CD8-positive, alpha-beta memory T cell (primary cell): Measurements from ENCODE around the gene HASPIN. TPM values are rescaled to one million over a fixed set of nuclear protein-coding genes. Genes with fewer than 3 reads are reported as not detected.
A peak's percentile ranks its signal among the peaks of the same experiment; 100 is the strongest.

ENCODE experiments used
- CTCF ChIA-PET: fragments of 350-600 bp; sonication (Branson Sonifier 250); formaldehyde crosslinking; loops from one replicate; lab custom pipeline; 2021; ENCODE audit warnings: antibody characterized with exemption; lab: Charles Lee
- POLR2A ChIA-PET: fragments of 350-600 bp; sonication (Branson Sonifier 250); formaldehyde crosslinking; loops from one replicate; lab custom pipeline; 2021; ENCODE audit warnings: antibody characterized with exemption; lab: Charles Lee
- DNase-seq, 5 donors: peaks; one replicate each; pipeline versions ENCODE4 v3.0.0 to v3.0.0-alpha.2; 2020 to 2022; ENCODE audit warnings: mixed read lengths in 1 of 5
- H3K27ac ChIP-seq: one replicate; pipeline ENCODE4 v1.7.0; 2013; ENCODE audit warnings: low read depth, mild to moderate bottlenecking, low read length, moderate library complexity
- H3K27me3 ChIP-seq: 2 replicates; pipeline ENCODE4 v1.7.0; 2013; ENCODE audit warnings: low read length, mild to moderate bottlenecking; ENCODE audit not compliant: insufficient read depth, poor library complexity, severe bottlenecking
- H3K36me3 ChIP-seq: 2 replicates; pipeline ENCODE4 v1.7.0; 2013; ENCODE audit warnings: mild to moderate bottlenecking, low read length, moderate library complexity; ENCODE audit not compliant: insufficient read depth
- H3K4me1 ChIP-seq: 2 replicates; pipeline ENCODE4 v1.7.0; 2013; ENCODE audit warnings: mild to moderate bottlenecking, low read length, moderate library complexity; ENCODE audit not compliant: insufficient read depth
- H3K4me3 ChIP-seq: 2 replicates; pipeline ENCODE4 v1.7.0; 2013; ENCODE audit warnings: mild to moderate bottlenecking, low read length
- H3K9me3 ChIP-seq: 2 replicates; pipeline ENCODE4 v1.7.0; 2013; ENCODE audit warnings: mild to moderate bottlenecking, low read length
- H3K27ac Mint-ChIP-seq, 8 donors: one replicate each; pipeline ENCODE4 v1.8.0; 2020 to 2021; ENCODE audit warnings: mixed read lengths in 8 of 8, mild to moderate bottlenecking in 6 of 8, inconsistent platforms in 3 of 8, moderate library complexity in 3 of 8
- H3K27me3 Mint-ChIP-seq, 2 donors: one replicate each; pipeline ENCODE4 v1.8.0; 2020 to 2021; ENCODE audit warnings: mixed read lengths in 2 of 2, mild to moderate bottlenecking in 1 of 2, moderate library complexity in 1 of 2
- H3K36me3 Mint-ChIP-seq, 3 donors: one replicate each; pipeline ENCODE4 v1.8.0; 2020 to 2021; ENCODE audit warnings: mixed read lengths in 3 of 3, inconsistent platforms in 1 of 3, mild to moderate bottlenecking in 1 of 3
- H3K4me1 Mint-ChIP-seq, 3 donors: one replicate each; pipeline ENCODE4 v1.8.0; 2020 to 2021; ENCODE audit warnings: mixed read lengths in 3 of 3, inconsistent platforms in 1 of 3, mild to moderate bottlenecking in 1 of 3
- H3K4me3 Mint-ChIP-seq, 7 donors: one replicate each; pipeline ENCODE4 v1.8.0; 2020 to 2021; ENCODE audit warnings: mixed read lengths in 7 of 7, mild to moderate bottlenecking in 6 of 7, moderate library complexity in 4 of 7, inconsistent platforms in 2 of 7
- H3K9me3 Mint-ChIP-seq, 5 donors: one replicate each; pipeline ENCODE4 v1.8.0; 2020 to 2022; ENCODE audit warnings: mixed read lengths in 5 of 5, mild to moderate bottlenecking in 3 of 5, moderate library complexity in 2 of 5, inconsistent platforms in 1 of 5
- polyA plus RNA-seq: library from polyadenylated mRNA; unstranded; fragments of 300-500 nt; fragmentation: Illumina TruSeq; gene quantifications from one replicate; pipeline ENCODE4 v1.2.3, GENCODE V29; 2021
- total RNA-seq, 2 experiments: library from RNA; stranded (reverse); gene quantifications; one replicate each; pipeline ENCODE4 v1.2.3, GENCODE V29; 2021

HASPIN gene
- total and polyA plus RNA-seq, 3 experiments from 2014 or later: 0.09 to 16.6 (median 16.0) TPM

GRCh38 chr17:3712811-3713463 is 10.8 kb upstream of the HASPIN start:
- Histone ChIP-seq H3K4me3 (no peak overlapping the region), H3K27ac (no peak overlapping the region), H3K27me3 (no peaks in the 10 kb centered on the region), H3K4me1 (peaks cover 29% of the 10 kb centered on the region), H3K36me3 (peaks cover 30% of the 10 kb centered on the region), H3K9me3 (no peaks in the 10 kb centered on the region)
- ChIA-PET CTCF (interaction anchor here (1.0 to 1.1 kb wide), 2 partner anchors 10 to 30 kb away, joined by 3 read pairs; no protein-coding TSS in a partner anchor), POLR2A (interaction anchor here (0.6 kb wide), 1 partner anchor 52 kb away, joined by 6 read pairs; no protein-coding TSS in a partner anchor)
- Mint-ChIP-seq H3K4me1 (peaks cover 41 to 48% (median 47%) of the 10 kb centered on the region in 3 donors), H3K36me3 (peaks cover 16 to 44% (median 21%) of the 10 kb centered on the region in 3 donors), H3K9me3 (no peaks in the 10 kb centered on the region), H3K27ac (peak overlapping the region; percentile 31 to 97 (median 88)), H3K4me3 (peak overlapping the region in 6 of 7 donors; percentile 4 to 72 (median 44)), H3K27me3 (no peaks in the 10 kb centered on the region)
- DNase-seq: peak in 1 of 5 donors; percentile 15

- CTCF ChIA-PET: interaction anchor here (1.1 kb wide), 1 partner anchor 21 kb away, joined by 3 read pairs; no protein-coding TSS in a partner anchor
- peaks cover 31% of the 10 kb centered on the region for H3K36me3 ChIP-seq
- no peaks in the 10 kb centered on the region for H3K9me3 Mint-ChIP-seq
- POLR2A ChIA-PET: interaction anchor here (0.7 kb wide), 1 partner anchor 9 kb away, joined by 3 read pairs; no protein-coding TSS in a partner anchor
- H3K27me3 Mint-ChIP-seq: no peaks in the 10 kb centered on the region
- H3K9me3 ChIP-seq: no peaks in the 10 kb centered on the region
- no peak overlapping the region for H3K27ac ChIP-seq
- H3K27ac Mint-ChIP-seq: peak overlapping the region in 3 of 8 donors; percentile 27 to 87 (median 76)
- peaks cover 16 to 63% (median 27%) of the 10 kb centered on the region in 3 donors for H3K36me3 Mint-ChIP-seq
- H3K4me3 ChIP-seq: no peak overlapping the region
- no peak overlapping the region for H3K4me3 Mint-ChIP-seq
- H3K4me1 ChIP-seq: peaks cover 29% of the 10 kb centered on the region
- peaks cover 40 to 50% (median 44%) of the 10 kb centered on the region in 3 donors for H3K4me1 Mint-ChIP-seq
- DNase-seq: peak in 1 of 5 donors; percentile 1
- H3K27me3 ChIP-seq: no peaks in the 10 kb centered on the region
These were observed 8.4 kb upstream of the HASPIN start for GRCh38 chr17:3715296-3715695.

- Histone ChIP-seq H3K27ac (no peak overlapping the region), H3K4me1 (peaks cover 14% of the 10 kb centered on the region), H3K9me3 (no peaks in the 10 kb centered on the region), H3K4me3 (no peak overlapping the region), H3K36me3 (peaks cover 31% of the 10 kb centered on the region), H3K27me3 (no peaks in the 10 kb centered on the region)
- Mint-ChIP-seq H3K27me3 (no peaks in the 10 kb centered on the region), H3K9me3 (no peaks in the 10 kb centered on the region), H3K27ac (no peak overlapping the region), H3K4me1 (peaks cover 30 to 44% (median 40%) of the 10 kb centered on the region in 3 donors), H3K4me3 (no peak overlapping the region), H3K36me3 (peaks cover 11 to 69% (median 25%) of the 10 kb centered on the region in 3 donors)
- CTCF ChIA-PET: no interaction called here
- DNase-seq: peak in 1 of 5 donors; percentile 12
- POLR2A ChIA-PET: no interaction called here
These were observed 5.5 kb upstream of the HASPIN start for GRCh38 chr17:3718201-3718600.

GRCh38 chr17:3719265-3719664 is 4.4 kb upstream of the HASPIN start:
- Mint-ChIP-seq H3K4me3 (no peak overlapping the region), H3K36me3 (peaks cover 11 to 75% (median 25%) of the 10 kb centered on the region in 3 donors), H3K9me3 (no peaks in the 10 kb centered on the region), H3K27me3 (no peaks in the 10 kb centered on the region), H3K27ac (no peak overlapping the region), H3K4me1 (peaks cover 31 to 45% (median 39%) of the 10 kb centered on the region in 3 donors)
- Histone ChIP-seq H3K27me3 (no peaks in the 10 kb centered on the region), H3K9me3 (no peaks in the 10 kb centered on the region), H3K27ac (no peak overlapping the region), H3K4me3 (no peak overlapping the region), H3K36me3 (peaks cover 31% of the 10 kb centered on the region), H3K4me1 (peaks cover 14% of the 10 kb centered on the region)
- no peak for DNase-seq
- POLR2A ChIA-PET: interaction anchor here (0.7 kb wide), 1 partner anchor 16 kb away, joined by 4 read pairs; no protein-coding TSS in a partner anchor
- CTCF ChIA-PET: no interaction called here

GRCh38 chr17:3722716-3723115 is 987 bp upstream of the HASPIN start:
- peaks cover 0 to 60% (median 6%) of the 10 kb centered on the region in 3 donors for H3K36me3 Mint-ChIP-seq

GRCh38 chr17:3723188-3723555 is 531 bp upstream of the HASPIN start:
- Mint-ChIP-seq H3K4me3 (peak overlapping the region; percentile 92 to 98 (median 94)), H3K4me1 (peaks cover 26 to 53% (median 39%) of the 10 kb centered on the region in 3 donors), H3K27ac (peak overlapping the region; percentile 48 to 96 (median 92)), H3K9me3 (no peaks in the 10 kb centered on the region), H3K27me3 (no peaks in the 10 kb centered on the region), H3K36me3 (peaks cover 0 to 59% (median 6%) of the 10 kb centered on the region in 3 donors)
- H3K27ac ChIP-seq: peak overlapping the region; percentile 29
- no peaks in the 10 kb centered on the region for H3K36me3 ChIP-seq
- peak in 1 of 5 donors; percentile 5 for DNase-seq
- H3K4me3 ChIP-seq: peak overlapping the region; percentile 68
- CTCF ChIA-PET: interaction anchor here (0.6 to 4.0 kb wide), 9 partner anchors 10 to 122 kb away, joined by 3 to 20 read pairs (median 4); partner anchors contain the start of gene NCBP3
- no peaks in the 10 kb centered on the region for H3K27me3 ChIP-seq
- H3K9me3 ChIP-seq: no peaks in the 10 kb centered on the region
- POLR2A ChIA-PET: interaction anchor here (1.4 to 2.6 kb wide), 2 partner anchors 12 to 53 kb away, joined by 3 to 12 read pairs; no protein-coding TSS in a partner anchor
- H3K4me1 ChIP-seq: peaks cover 18% of the 10 kb centered on the region

More at GRCh38 chr17:3722716-3723115, 987 bp upstream of the HASPIN start:
- POLR2A ChIA-PET: interaction anchor here (0.6 to 2.6 kb wide), 3 partner anchors 12 to 434 kb away, joined by 3 to 12 read pairs (median 3); no protein-coding TSS in a partner anchor
- Histone ChIP-seq H3K4me3 (peak overlapping the region; percentile 68), H3K27ac (peak overlapping the region; percentile 29), H3K4me1 (peaks cover 18% of the 10 kb centered on the region), H3K9me3 (no peaks in the 10 kb centered on the region), H3K36me3 (peaks cover 4% of the 10 kb centered on the region), H3K27me3 (no peaks in the 10 kb centered on the region)
- Mint-ChIP-seq H3K27ac (peak overlapping the region; percentile 40 to 95 (median 88)), H3K27me3 (no peaks in the 10 kb centered on the region), H3K4me1 (peaks cover 27 to 53% (median 39%) of the 10 kb centered on the region in 3 donors), H3K4me3 (peak overlapping the region; percentile 92 to 98 (median 94)), H3K9me3 (no peaks in the 10 kb centered on the region)
- no peak for DNase-seq
- CTCF ChIA-PET: interaction anchor here (0.6 to 4.0 kb wide), 9 partner anchors 9 to 123 kb away, joined by 3 to 20 read pairs (median 4); partner anchors contain the start of gene NCBP3

- Mint-ChIP-seq H3K4me1 (peaks cover 22 to 45% (median 39%) of the 10 kb centered on the region in 3 donors), H3K27me3 (no peaks in the 10 kb centered on the region), H3K36me3 (peaks cover 0 to 54% (median 2%) of the 10 kb centered on the region in 3 donors), H3K27ac (peak overlapping the region in 3 of 8 donors; percentile 10 to 77 (median 63)), H3K4me3 (peak overlapping the region; percentile 78 to 98 (median 93)), H3K9me3 (no peaks in the 10 kb centered on the region)
- H3K27me3 ChIP-seq: no peaks in the 10 kb centered on the region
- no peaks in the 10 kb centered on the region for H3K36me3 ChIP-seq
- no peaks in the 10 kb centered on the region for H3K9me3 ChIP-seq
- ChIA-PET CTCF (interaction anchor here (1.2 to 4.0 kb wide), 5 partner anchors 13 to 121 kb away, joined by 6 to 20 read pairs (median 16); partner anchors contain the start of gene NCBP3), POLR2A (interaction anchor here (2.6 kb wide), 1 partner anchor 13 kb away, joined by 12 read pairs; no protein-coding TSS in a partner anchor)
- DNase-seq: no peak
- H3K4me1 ChIP-seq: peaks cover 18% of the 10 kb centered on the region
- H3K4me3 ChIP-seq: peak overlapping the region; percentile 68
- no peak overlapping the region for H3K27ac ChIP-seq
These were observed 825 bp downstream of the HASPIN start for GRCh38 chr17:3724378-3725077.
